ENCODE data around the gene MRM1.

The MRM1 gene

DNA sequence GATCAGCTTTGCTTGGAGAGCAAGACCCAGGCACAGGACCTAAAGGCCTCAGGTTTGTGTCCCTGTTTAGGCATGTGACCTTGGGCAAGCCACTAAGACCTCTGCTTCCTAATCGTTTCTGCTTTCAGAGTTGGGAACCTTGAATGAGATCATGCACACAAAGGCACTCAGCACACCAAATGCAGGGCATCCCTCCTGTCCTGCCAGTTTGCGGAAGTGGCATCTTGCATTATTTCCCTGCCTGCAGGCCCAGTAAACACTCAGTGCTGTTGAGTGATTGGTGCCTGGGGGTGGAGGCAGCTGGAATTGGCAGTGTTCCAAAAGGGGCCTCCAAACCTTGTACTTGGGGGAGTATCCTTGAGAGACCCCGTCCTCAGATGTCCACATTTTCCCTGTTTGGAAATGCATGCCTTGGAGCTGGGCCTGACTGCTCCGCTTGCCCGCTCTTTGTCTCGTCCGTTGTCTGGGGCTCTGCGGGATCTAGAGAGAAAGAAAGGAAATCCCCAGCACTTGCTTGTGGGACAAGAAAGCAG, 28.7 kb downstream of the MRM1 start:
- intact Hi-C loops (cut with micrococcal nuclease): loop anchor here (1.0 to 10.0 kb wide), 2 partner anchors 417 to 745 kb away; partner anchors contain the start of gene C17orf78
- peaks cover 10% of the 10 kb centered on the region for H3K27me3 Mint-ChIP-seq
- peaks cover 5% of the 10 kb centered on the region for H3K4me1 Mint-ChIP-seq (ENCODE audit: low read depth)
- no peaks in the 10 kb centered on the region for H3K9me3 Mint-ChIP-seq
- H3K27ac Mint-ChIP-seq: no peak overlapping the region
- H3K4me3 Mint-ChIP-seq: no peak overlapping the region
- H3K36me3 Mint-ChIP-seq (ENCODE audit: low read depth): no peaks in the 10 kb centered on the region

- no peaks in the 10 kb centered on the region for H3K9me3 Mint-ChIP-seq
- no peak overlapping the region for H3K27ac Mint-ChIP-seq
- no peaks in the 10 kb centered on the region for H3K4me1 Mint-ChIP-seq (ENCODE audit: low read depth)
- no peak overlapping the region for H3K4me3 Mint-ChIP-seq
- intact Hi-C loops (cut with micrococcal nuclease): no loop called here
- H3K27me3 Mint-ChIP-seq: peaks cover 15% of the 10 kb centered on the region
- H3K36me3 Mint-ChIP-seq (ENCODE audit: low read depth): no peaks in the 10 kb centered on the region
Measured at GRCh38 chr17:36631022-36631421, 29.6 kb downstream of the MRM1 start.

DNA sequence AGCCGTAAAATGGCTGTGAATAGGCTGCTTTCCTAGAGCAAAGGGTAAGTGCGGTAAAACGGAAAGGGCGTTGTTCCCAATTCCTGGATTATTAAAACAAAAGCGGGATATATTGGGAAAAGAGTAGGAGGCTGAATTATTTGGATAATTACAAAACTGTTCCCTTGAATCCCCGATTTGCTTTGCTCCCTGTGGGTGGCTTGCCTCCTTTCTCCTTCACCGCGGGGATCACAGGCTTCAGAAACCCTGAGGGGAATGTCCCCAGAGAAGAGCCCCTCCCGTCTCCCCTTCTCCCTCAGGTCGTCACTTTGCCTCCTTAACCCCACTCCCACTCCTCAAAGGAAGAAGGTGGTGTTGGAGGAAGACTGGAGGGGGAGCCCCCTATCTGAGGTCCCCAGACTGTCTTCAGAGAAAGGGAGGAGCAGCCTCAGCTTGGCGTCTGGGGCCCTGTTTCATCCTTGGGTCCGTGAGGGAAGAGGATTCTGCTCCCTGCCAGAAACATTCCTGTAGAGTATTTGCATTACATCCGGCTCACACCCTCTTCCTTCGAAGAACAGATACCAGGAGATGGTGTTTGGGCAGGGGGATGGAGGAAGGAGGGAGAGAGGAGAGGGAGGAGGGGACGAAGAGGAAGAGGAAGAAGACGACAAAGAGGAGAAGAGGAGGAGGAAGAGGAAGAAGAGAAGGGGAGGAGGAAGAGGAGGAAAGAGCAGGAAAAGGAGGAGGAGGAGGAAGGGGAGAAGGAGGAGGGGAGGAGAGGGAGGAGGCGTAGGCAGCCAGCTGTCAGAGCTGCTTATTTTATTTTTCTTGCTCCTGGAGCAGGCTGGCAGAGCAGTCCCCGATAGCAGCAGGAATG, 31.8 kb downstream of the MRM1 start:
- Mint-ChIP-seq H3K4me3 (no peak overlapping the region), H3K36me3 (ENCODE audit: low read depth) (no peaks in the 10 kb centered on the region), H3K9me3 (no peaks in the 10 kb centered on the region), H3K27me3 (peaks cover 22% of the 10 kb centered on the region), H3K27ac (no peak overlapping the region), H3K4me1 (ENCODE audit: low read depth) (no peaks in the 10 kb centered on the region)
- intact Hi-C loops (cut with micrococcal nuclease): no loop called here

- H3K9me3 Mint-ChIP-seq: no peaks in the 10 kb centered on the region
- H3K4me1 Mint-ChIP-seq (ENCODE audit: low read depth): peaks cover 11% of the 10 kb centered on the region
- intact Hi-C loops (cut with micrococcal nuclease): no loop called here
- H3K27me3 Mint-ChIP-seq: peaks cover 75% of the 10 kb centered on the region
- no peaks in the 10 kb centered on the region for H3K36me3 Mint-ChIP-seq (ENCODE audit: low read depth)
- no peak overlapping the region for H3K27ac Mint-ChIP-seq
- no peak overlapping the region for H3K4me3 Mint-ChIP-seq
Measured at GRCh38 chr17:36640346-36640745, 39.0 kb downstream of the MRM1 start.

DNA sequence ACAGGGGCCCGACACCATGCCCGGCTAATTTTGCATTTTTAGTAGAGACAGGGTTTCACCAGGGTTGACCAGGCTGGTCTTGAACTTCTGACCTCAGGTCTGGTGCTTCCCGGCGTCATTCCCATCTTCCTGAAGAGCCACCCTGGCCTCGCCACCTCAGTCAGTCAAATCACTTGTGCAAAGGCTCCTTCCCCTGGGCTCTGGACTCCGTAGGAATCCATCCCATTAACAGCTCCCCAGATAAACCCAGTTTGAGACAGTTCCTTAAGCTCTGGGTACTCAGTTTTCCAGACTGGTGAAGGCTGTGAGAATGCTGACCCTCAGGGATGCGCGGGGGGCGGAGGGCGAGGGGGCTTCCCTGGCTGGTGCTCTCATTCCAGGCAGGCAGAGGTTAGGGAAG, 39.5 kb downstream of the MRM1 start:
- intact Hi-C loops (cut with micrococcal nuclease): no loop called here
- Mint-ChIP-seq H3K27me3 (peaks cover 77% of the 10 kb centered on the region), H3K9me3 (no peaks in the 10 kb centered on the region), H3K4me3 (no peak overlapping the region), H3K36me3 (ENCODE audit: low read depth) (no peaks in the 10 kb centered on the region), H3K4me1 (ENCODE audit: low read depth) (peaks cover 11% of the 10 kb centered on the region), H3K27ac (no peak overlapping the region)

GRCh38 chr17:36641331-36641876, 40.0 kb downstream of the MRM1 start:
- peaks cover 11% of the 10 kb centered on the region for H3K4me1 Mint-ChIP-seq (ENCODE audit: low read depth)
- peaks cover 82% of the 10 kb centered on the region for H3K27me3 Mint-ChIP-seq
- no peaks in the 10 kb centered on the region for H3K9me3 Mint-ChIP-seq
- no peak overlapping the region for H3K27ac Mint-ChIP-seq
- no peaks in the 10 kb centered on the region for H3K36me3 Mint-ChIP-seq (ENCODE audit: low read depth)
- no peak overlapping the region for H3K4me3 Mint-ChIP-seq
- intact Hi-C loops (cut with micrococcal nuclease): no loop called here

- H3K36me3 Mint-ChIP-seq (ENCODE audit: low read depth): no peaks in the 10 kb centered on the region
- H3K4me3 Mint-ChIP-seq: no peak overlapping the region
- H3K27ac Mint-ChIP-seq: no peak overlapping the region
- H3K9me3 Mint-ChIP-seq: no peaks in the 10 kb centered on the region
- peaks cover 88% of the 10 kb centered on the region for H3K27me3 Mint-ChIP-seq
- H3K4me1 Mint-ChIP-seq (ENCODE audit: low read depth): peaks cover 11% of the 10 kb centered on the region
- intact Hi-C loops (cut with micrococcal nuclease): no loop called here
Measured at GRCh38 chr17:36641877-36642845, 40.8 kb downstream of the MRM1 start.

- H3K27ac Mint-ChIP-seq: no peak overlapping the region
- no peak overlapping the region for H3K4me3 Mint-ChIP-seq
- no peaks in the 10 kb centered on the region for H3K9me3 Mint-ChIP-seq
- intact Hi-C loops (cut with micrococcal nuclease): no loop called here
- H3K4me1 Mint-ChIP-seq (ENCODE audit: low read depth): peaks cover 11% of the 10 kb centered on the region
- H3K36me3 Mint-ChIP-seq (ENCODE audit: low read depth): no peaks in the 10 kb centered on the region
- peaks cover 86% of the 10 kb centered on the region for H3K27me3 Mint-ChIP-seq
Measured at GRCh38 chr17:36643086-36643685, 41.8 kb downstream of the MRM1 start.

DNA sequence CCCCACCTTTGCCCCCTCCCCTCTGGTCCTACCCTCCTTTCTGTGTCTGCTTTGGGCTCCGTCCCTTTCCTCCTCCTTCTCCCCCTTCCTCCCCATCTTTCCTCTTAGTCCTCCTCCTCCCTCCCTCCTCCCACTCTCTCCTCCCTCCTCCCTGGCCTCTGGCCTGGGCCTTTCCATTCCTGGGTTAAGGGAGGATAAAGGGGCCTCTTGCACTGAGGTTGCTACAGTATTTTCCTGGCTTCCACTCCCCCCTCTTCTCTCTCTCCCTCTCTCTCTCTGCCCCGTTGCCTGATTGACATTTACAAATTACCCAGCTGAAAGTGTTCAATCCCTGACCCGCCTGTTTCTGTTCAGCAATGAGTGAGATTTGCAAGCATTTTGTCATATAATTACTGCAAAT, 44.0 kb downstream of the MRM1 start:
- intact Hi-C loops (cut with micrococcal nuclease): no loop called here
- Mint-ChIP-seq H3K36me3 (ENCODE audit: low read depth) (no peaks in the 10 kb centered on the region), H3K4me3 (no peak overlapping the region), H3K4me1 (ENCODE audit: low read depth) (peaks cover 11% of the 10 kb centered on the region), H3K9me3 (no peaks in the 10 kb centered on the region), H3K27me3 (peaks cover 73% of the 10 kb centered on the region), H3K27ac (no peak overlapping the region)

DNA sequence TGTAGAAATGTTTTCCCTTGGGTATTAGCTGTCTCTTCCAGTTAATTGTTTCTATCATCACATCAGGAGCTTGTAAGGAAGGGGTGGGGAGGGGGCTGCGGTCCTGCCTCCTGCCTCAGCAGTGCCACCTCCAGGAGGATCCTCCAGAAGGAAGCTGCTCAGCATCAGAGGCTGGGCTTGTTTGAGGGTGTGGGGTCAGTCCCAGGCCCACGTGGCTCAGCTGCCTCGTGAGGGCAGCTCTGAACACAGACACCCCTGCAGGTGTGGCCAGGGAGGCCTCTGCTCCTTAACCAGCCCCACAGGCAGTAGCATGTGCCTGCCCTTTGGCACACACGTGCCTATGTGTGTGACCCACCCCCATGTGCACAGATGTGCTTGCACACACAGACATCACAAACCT, 46.3 kb downstream of the MRM1 start:
- intact Hi-C loops (cut with micrococcal nuclease): no loop called here
- H3K27ac Mint-ChIP-seq: no peak overlapping the region
- H3K36me3 Mint-ChIP-seq (ENCODE audit: low read depth): no peaks in the 10 kb centered on the region
- H3K4me1 Mint-ChIP-seq (ENCODE audit: low read depth): peaks cover 1% of the 10 kb centered on the region
- H3K4me3 Mint-ChIP-seq: no peak overlapping the region
- H3K9me3 Mint-ChIP-seq: no peaks in the 10 kb centered on the region
- H3K27me3 Mint-ChIP-seq: peaks cover 62% of the 10 kb centered on the region

DNA sequence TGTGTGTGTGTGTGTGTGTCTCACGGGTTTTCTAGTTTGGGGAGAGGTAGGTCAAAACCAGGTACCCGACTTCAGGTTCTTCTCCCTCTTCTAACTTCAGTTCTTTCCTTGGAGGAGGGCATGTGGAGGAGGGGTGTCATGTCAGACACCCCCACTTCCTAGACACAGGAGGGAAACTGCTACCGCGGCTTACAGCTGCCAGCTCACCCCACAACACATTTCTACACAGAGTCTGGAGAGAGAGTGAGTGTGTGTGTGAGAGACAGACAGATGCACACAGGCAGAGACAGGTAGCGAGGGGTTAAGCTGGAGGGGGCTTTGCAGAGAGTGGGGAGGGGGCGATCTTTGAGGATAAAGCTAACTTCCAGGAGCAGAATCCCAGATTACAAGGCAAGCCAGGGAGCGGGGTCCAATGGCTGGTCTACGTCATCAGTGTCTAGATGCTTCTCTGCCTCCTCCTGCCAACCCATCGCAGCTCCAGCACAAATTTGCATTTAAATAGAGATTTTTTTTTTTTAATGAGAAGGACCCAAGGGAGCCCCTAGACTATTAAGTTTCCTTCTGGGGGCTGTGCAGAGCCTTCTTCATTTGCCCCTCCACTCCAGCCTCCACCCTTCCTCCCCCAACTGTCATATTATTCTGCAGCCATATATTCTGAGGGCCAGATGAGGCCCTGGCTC, 48.9 kb downstream of the MRM1 start:
- Mint-ChIP-seq H3K4me1 (ENCODE audit: low read depth) (peaks cover 6% of the 10 kb centered on the region), H3K27ac (no peak overlapping the region), H3K27me3 (peaks cover 44% of the 10 kb centered on the region), H3K4me3 (no peak overlapping the region), H3K36me3 (ENCODE audit: low read depth) (no peaks in the 10 kb centered on the region), H3K9me3 (no peaks in the 10 kb centered on the region)
- intact Hi-C loops (cut with micrococcal nuclease): no loop called here

GRCh38 chr17:36653374-36653773, 52.0 kb downstream of the MRM1 start:
- no peaks in the 10 kb centered on the region for H3K9me3 Mint-ChIP-seq
- H3K4me1 Mint-ChIP-seq (ENCODE audit: low read depth): peaks cover 17% of the 10 kb centered on the region
- no peaks in the 10 kb centered on the region for H3K36me3 Mint-ChIP-seq (ENCODE audit: low read depth)
- H3K27me3 Mint-ChIP-seq: peaks cover 40% of the 10 kb centered on the region
- intact Hi-C loops (cut with micrococcal nuclease): no loop called here
- no peak overlapping the region for H3K27ac Mint-ChIP-seq
- H3K4me3 Mint-ChIP-seq: no peak overlapping the region

DNA sequence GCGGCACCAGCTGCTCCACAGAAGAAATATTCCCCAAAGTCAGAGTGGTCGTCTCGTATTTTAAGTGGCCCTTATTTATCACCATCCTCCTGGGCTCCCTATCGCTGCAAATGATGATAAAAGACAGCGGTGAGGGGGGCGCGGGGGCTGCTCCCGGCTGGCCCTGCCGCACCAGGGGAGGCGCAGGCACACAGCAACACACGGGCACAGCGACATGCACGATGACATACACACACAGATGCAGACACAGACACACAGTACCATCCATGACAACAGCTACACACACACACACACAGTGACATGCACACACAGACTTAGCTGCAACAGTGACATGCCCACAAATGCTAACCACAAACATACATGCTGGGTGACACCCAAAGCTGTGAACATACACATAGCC, 52.5 kb downstream of the MRM1 start:
- H3K27me3 Mint-ChIP-seq: peaks cover 43% of the 10 kb centered on the region
- no peak overlapping the region for H3K27ac Mint-ChIP-seq
- no peaks in the 10 kb centered on the region for H3K36me3 Mint-ChIP-seq (ENCODE audit: low read depth)
- no peaks in the 10 kb centered on the region for H3K9me3 Mint-ChIP-seq
- intact Hi-C loops (cut with micrococcal nuclease): no loop called here
- no peak overlapping the region for H3K4me3 Mint-ChIP-seq
- H3K4me1 Mint-ChIP-seq (ENCODE audit: low read depth): peaks cover 17% of the 10 kb centered on the region
